GM12872 (cell line): ENCODE data around the gene TMPRSS3.

Experiments
- TF ChIP-seq, protein P1 (sequence below): IDR thresholded peaks from 3 replicates; pipeline ENCODE4 v1.5.1; 2011; ENCODE audit warnings: low read depth, mild to moderate bottlenecking, low read length, moderate library complexity; ENCODE audit not compliant: insufficient read depth

Gene TMPRSS3

GRCh38 chr21:42398436-42399028, 2.7 kb upstream of the TMPRSS3 start:
- TF ChIP-seq, protein P1, sequence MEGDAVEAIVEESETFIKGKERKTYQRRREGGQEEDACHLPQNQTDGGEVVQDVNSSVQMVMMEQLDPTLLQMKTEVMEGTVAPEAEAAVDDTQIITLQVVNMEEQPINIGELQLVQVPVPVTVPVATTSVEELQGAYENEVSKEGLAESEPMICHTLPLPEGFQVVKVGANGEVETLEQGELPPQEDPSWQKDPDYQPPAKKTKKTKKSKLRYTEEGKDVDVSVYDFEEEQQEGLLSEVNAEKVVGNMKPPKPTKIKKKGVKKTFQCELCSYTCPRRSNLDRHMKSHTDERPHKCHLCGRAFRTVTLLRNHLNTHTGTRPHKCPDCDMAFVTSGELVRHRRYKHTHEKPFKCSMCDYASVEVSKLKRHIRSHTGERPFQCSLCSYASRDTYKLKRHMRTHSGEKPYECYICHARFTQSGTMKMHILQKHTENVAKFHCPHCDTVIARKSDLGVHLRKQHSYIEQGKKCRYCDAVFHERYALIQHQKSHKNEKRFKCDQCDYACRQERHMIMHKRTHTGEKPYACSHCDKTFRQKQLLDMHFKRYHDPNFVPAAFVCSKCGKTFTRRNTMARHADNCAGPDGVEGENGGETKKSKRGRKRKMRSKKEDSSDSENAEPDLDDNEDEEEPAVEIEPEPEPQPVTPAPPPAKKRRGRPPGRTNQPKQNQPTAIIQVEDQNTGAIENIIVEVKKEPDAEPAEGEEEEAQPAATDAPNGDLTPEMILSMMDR, result no peak

- TF ChIP-seq, protein P1, result no peak
These were observed 2.0 kb upstream of the TMPRSS3 start for GRCh38 chr21:42397746-42398394.

DNA sequence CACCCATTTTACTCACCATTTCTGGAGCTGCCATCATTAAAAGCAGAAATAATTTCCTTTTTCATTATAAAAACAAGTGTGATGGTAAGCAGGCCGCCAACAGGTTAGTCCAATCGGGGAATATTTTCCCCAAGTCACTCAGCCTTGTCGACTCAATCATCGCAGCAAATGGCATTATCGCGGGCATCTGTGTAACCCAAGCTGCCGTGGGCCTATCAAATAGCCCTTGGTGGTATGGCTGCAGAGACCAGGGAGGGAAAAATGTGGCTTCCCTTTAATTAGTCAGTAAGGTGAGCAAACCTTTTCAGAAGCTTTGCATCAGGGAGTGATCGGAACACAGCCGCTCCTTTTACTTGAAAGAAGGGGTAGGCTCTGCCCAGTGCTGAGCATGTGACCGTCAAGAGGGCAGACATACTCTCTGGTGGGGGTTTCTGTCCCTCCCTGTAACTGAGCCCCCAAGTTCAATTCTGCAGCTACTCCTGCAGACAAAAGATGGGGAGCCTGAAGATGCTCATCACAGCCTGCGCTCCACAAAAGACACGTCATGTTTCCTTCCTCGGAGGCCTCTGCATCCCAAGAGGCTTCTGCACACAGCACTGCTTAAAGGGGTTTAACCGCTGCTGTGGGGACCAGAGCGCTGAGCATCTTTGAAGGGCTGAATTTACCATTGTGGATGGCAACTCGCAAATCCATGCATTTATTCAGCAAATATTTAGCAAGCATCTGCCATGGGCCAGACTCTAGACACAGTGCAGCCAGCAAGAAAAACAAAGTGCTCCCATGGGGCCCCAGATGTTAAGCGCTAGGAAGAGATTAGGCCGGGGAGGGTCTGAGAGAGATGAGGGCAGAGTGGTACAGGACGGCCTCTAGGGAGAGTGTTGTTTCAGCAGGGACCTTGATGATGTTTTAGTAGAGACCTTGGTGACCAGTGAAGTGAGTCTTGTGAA, 1.2 kb upstream of the TMPRSS3 start:
- TF ChIP-seq, protein P1, result no peak

DNA sequence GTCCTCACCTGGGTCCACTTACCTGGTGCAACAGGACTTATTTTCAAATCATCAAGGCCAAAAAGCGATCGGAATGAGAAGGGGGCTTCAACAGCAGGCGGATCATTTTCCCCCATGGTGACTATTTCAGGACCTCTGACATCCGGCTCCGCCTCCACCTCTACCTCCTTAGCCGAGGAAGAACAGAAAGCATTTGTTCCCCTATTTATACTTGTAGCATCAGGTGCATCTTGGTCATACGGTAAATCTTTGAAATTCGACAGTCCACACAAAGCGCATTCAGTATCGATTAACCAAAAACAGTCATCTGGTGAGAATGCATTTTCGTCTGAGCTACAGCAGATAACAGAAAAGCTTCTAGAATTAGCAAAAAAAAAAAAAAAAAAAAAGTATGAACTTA, 550 bp downstream of the TMPRSS3 start:
- TF ChIP-seq, protein P1, result no peak

- TF ChIP-seq, protein P1, result no peak
These were observed 2.4 kb downstream of the TMPRSS3 start for GRCh38 chr21:42393443-42393950.

DNA sequence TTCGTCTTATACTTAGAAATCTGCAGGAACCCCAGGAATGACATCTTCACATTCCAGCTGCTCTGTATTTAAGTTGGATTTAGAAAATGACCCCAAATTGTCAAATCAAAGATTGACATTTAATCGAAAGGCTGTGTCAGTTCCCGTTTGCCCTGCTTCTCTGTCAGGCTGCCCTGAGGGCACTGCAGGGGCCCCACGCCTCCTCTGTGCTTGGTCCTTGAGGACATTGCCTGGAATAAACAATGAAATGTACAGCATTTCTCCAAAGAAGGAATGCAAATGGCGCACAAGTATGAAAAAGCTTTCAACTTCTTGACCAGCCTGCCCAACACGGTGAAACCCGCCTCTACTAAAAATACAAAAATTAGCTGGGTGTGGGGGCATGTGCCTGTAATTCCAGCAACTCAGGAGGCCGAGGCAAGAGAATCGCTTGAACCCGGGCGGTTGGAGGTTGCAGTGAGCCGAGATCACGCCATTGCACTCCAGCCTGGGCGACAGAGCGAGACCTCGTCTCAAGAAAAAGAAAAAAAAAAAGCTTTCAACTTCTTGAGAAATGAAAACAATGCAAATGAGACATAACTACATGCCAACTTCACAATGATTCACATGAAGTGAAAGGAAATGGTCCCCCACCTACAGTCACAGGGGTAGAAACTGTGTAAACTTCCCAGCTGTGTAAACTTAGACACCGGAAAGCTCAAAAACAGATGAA, 3.0 kb downstream of the TMPRSS3 start:
- TF ChIP-seq, protein P1, result no peak
